Ectodermal cell (in vitro differentiated cells): ENCODE measurements around the gene SCAMP2.

Source experiments
- H3K27ac ChIP-seq: 2 replicates; pipeline ENCODE4 v1.7.0; 2013; ENCODE audit warnings: mild to moderate bottlenecking, low read depth, low read length; ENCODE audit not compliant: insufficient read depth, poor library complexity, severe bottlenecking
- H3K27me3 ChIP-seq: 2 replicates; pipeline ENCODE4 v1.7.0; 2013; ENCODE audit warnings: mild to moderate bottlenecking, low read length; ENCODE audit not compliant: insufficient read depth, control insufficient read depth, poor library complexity, severe bottlenecking
- H3K36me3 ChIP-seq: one replicate; pipeline ENCODE4 v1.7.0; 2013; ENCODE audit warnings: low read length; ENCODE audit not compliant: control insufficient read depth, insufficient read depth
- H3K4me1 ChIP-seq: one replicate; pipeline ENCODE4 v1.7.0; 2013; ENCODE audit warnings: low read length; ENCODE audit not compliant: control insufficient read depth, insufficient read depth
- H3K4me3 ChIP-seq: 2 replicates; pipeline ENCODE4 v1.7.0; 2013; ENCODE audit warnings: low read depth, low read length, control low read depth; ENCODE audit not compliant: insufficient read depth
- H3K9me3 ChIP-seq: 2 replicates; pipeline ENCODE4 v1.7.0; 2013; ENCODE audit warnings: mild to moderate bottlenecking, low read length, moderate library complexity; ENCODE audit not compliant: control insufficient read depth
- WGBS, 2 experiments: methylation state at CpG; one replicate each; pipeline ENCODE4 v1.1.7; 2013; ENCODE audit warnings: missing lambda C conversion rate in 2 of 2; 5-methylcytosine and 5-hydroxymethylcytosine counted together

The SCAMP2 gene

GRCh38 chr15:74864296-74864695 is 8.9 kb downstream of the SCAMP2 start:
- Histone ChIP-seq H3K27me3 (no peaks in the 10 kb centered on the region), H3K9me3 (no peaks in the 10 kb centered on the region), H3K27ac (no peak overlapping the region), H3K4me1 (no peaks in the 10 kb centered on the region), H3K36me3 (no peaks in the 10 kb centered on the region), H3K4me3 (no peak overlapping the region)
- WGBS, 2 experiments = 91 to 94% methylated on average over 6 of the region's 6 CpGs

DNA sequence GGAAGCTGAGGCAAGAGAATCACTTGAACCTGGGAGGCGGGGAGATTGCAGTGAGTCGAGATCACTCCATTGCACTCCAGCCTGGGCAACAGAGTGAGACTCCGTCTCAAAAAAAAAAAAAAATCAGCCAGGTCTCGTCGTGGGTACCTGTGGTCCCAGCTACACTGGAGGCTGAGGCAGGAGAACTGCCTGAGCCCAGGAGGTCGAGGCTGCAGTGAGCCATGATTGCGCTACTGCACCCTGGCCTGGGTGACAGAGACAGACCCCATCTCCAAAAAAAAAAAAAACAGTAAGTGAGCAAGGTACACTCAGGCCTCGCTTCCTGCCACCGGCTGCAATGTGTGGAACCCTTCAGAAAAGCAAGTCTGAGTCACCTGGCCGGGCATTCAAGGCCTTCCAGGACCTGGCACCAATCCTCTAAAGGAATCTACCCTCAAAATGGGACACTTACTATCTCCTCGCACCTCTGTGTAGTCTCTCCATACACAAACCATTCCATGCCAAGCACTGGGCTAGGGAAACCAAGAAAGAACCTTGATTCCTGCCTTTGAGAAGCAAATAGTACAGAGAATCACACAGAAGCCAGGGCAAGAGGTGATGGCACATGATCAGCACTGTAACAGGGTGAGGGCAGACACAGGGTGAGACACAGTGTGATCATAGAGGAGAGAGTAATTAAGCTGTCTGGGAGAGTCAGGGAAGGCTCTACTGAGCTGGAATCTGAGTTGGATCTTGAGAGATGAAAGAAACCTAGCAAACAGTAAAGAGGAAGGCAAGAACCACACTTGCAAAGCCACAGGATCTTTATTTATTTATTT is 9.7 kb downstream of the SCAMP2 start:
- Histone ChIP-seq H3K27ac (no peak overlapping the region), H3K27me3 (no peaks in the 10 kb centered on the region), H3K4me3 (no peak overlapping the region), H3K4me1 (no peaks in the 10 kb centered on the region), H3K9me3 (no peaks in the 10 kb centered on the region), H3K36me3 (no peaks in the 10 kb centered on the region)
- 91 to 92% methylated on average over 11 of the region's 11 CpGs for WGBS, 2 experiments

- Histone ChIP-seq H3K36me3 (peaks cover under 1% of the 10 kb centered on the region), H3K9me3 (no peaks in the 10 kb centered on the region), H3K27me3 (no peaks in the 10 kb centered on the region), H3K4me3 (no peak overlapping the region), H3K4me1 (no peaks in the 10 kb centered on the region), H3K27ac (no peak overlapping the region)
- 91 to 99% methylated on average over 3 to 4 of the region's 4 CpGs for WGBS, 2 experiments
Observed at GRCh38 chr15:74858369-74858740, 14.8 kb downstream of the SCAMP2 start.

GRCh38 chr15:74857671-74858368 is 15.3 kb downstream of the SCAMP2 start:
- Histone ChIP-seq H3K4me3 (no peak overlapping the region), H3K4me1 (no peaks in the 10 kb centered on the region), H3K27me3 (no peaks in the 10 kb centered on the region), H3K9me3 (no peaks in the 10 kb centered on the region), H3K36me3 (peaks cover 5% of the 10 kb centered on the region), H3K27ac (no peak overlapping the region)
- 89 to 90% methylated on average over 9 of the region's 9 CpGs for WGBS, 2 experiments

DNA sequence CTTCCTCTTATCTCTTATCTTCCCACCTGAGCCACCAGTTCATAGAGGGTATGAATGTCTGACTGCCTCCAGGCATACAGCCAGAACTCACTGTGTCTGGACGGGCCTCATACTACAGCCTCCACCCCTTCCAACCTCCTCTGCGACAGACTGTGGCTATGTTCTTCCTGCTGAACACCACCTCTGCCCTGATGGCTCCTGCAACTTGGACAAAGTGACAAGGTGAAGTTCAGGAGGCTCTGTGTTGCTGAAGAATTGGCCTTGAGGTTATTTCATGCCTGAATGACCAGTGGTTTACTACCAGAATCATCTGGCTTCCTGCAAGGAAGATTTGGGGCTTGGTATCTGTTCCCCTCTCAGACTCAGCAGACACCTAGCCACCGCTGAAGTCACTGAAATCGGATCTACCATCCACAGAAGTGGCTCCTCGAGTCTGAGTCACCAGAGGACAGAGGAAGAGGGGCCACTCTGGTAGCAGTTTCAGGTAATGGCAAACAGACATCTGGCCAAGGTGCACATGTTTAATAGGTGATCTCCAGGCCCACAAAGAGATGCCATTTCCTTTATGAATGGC is 16.0 kb downstream of the SCAMP2 start:
- H3K27ac ChIP-seq = no peak overlapping the region

GRCh38 chr15:74856537-74856936 is 16.6 kb downstream of the SCAMP2 start:
- no peak overlapping the region for H3K27ac ChIP-seq

More for the DNA sequence above, 16.0 kb downstream of the SCAMP2 start:
- Histone ChIP-seq H3K9me3 (no peaks in the 10 kb centered on the region), H3K4me1 (no peaks in the 10 kb centered on the region), H3K36me3 (peaks cover 10% of the 10 kb centered on the region), H3K27me3 (no peaks in the 10 kb centered on the region), H3K4me3 (no peak overlapping the region)
- 90 to 92% methylated on average over 5 of the region's 5 CpGs for WGBS, 2 experiments

GRCh38 chr15:74855857-74856256 is 17.3 kb downstream of the SCAMP2 start:
- Histone ChIP-seq H3K27ac (no peak overlapping the region), H3K9me3 (no peaks in the 10 kb centered on the region), H3K4me1 (no peaks in the 10 kb centered on the region), H3K4me3 (no peak overlapping the region), H3K36me3 (peaks cover 17% of the 10 kb centered on the region), H3K27me3 (no peaks in the 10 kb centered on the region)
- WGBS, 2 experiments = 77 to 88% methylated on average over 2 of the region's 2 CpGs

More at GRCh38 chr15:74856537-74856936, 16.6 kb downstream of the SCAMP2 start:
- Histone ChIP-seq H3K36me3 (peaks cover 15% of the 10 kb centered on the region), H3K27me3 (no peaks in the 10 kb centered on the region), H3K4me1 (no peaks in the 10 kb centered on the region), H3K9me3 (no peaks in the 10 kb centered on the region), H3K4me3 (no peak overlapping the region)
- WGBS, 2 experiments = 100% methylated on average over 1 of the region's 1 CpG; no CpG with 5 or more reads in 1 of the 2 experiments

- Histone ChIP-seq H3K27ac (no peak overlapping the region), H3K9me3 (no peaks in the 10 kb centered on the region), H3K27me3 (no peaks in the 10 kb centered on the region), H3K4me1 (no peaks in the 10 kb centered on the region), H3K4me3 (no peak overlapping the region), H3K36me3 (peaks cover 21% of the 10 kb centered on the region)
- WGBS, 2 experiments = 91 to 92% methylated on average over 13 of the region's 13 CpGs
Observed at GRCh38 chr15:74854453-74855022, 18.6 kb downstream of the SCAMP2 start.

GRCh38 chr15:74851960-74852359 is 21.2 kb downstream of the SCAMP2 start:
- Histone ChIP-seq H3K36me3 (peaks cover 21% of the 10 kb centered on the region), H3K27ac (no peak overlapping the region), H3K4me3 (no peak overlapping the region), H3K4me1 (no peaks in the 10 kb centered on the region), H3K9me3 (no peaks in the 10 kb centered on the region), H3K27me3 (no peaks in the 10 kb centered on the region)
- WGBS, 2 experiments = 95 to 98% methylated on average over 7 of the region's 7 CpGs

DNA sequence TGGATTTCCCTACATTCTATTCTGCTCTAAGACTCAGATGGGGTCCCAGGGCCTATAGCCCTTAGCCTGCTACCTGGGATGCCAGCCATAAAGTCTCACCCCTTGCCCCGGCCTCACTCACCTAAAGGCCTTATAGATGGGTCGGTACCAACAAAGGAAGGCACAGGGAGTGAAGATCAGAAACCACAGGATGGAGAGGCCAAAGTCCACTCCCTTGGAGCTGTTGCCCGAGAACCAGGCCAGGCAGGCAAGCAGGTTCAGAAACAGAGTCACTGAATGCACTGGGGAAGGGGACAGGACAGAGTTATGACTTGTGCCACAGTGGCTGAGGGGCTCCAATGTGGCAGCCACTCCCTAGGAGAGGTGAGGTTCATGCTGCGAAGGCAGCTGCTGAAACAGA is 22.8 kb downstream of the SCAMP2 start:
- Histone ChIP-seq H3K36me3 (peaks cover 21% of the 10 kb centered on the region), H3K27ac (no peak overlapping the region), H3K4me1 (no peaks in the 10 kb centered on the region), H3K4me3 (no peak overlapping the region), H3K9me3 (no peaks in the 10 kb centered on the region), H3K27me3 (no peaks in the 10 kb centered on the region)
- 94 to 98% methylated on average over 4 of the region's 4 CpGs for WGBS, 2 experiments
